Right lobe of liver (tissue), 4 donors: ENCODE results near the gene ANKRD44.

Experiments used
- CTCF ChIP-seq, 4 donors: fragments of 200-600 bp in 3 of 4; fragments of 450-650 bp in 1 of 4; IDR thresholded peaks; one replicate each; pipeline versions ENCODE4 v1.5.1 to v1.8.0; 2016 to 2022; ENCODE audit warnings: antibody characterized with exemption in 4 of 4, mild to moderate bottlenecking in 2 of 4
- POLR2A ChIP-seq: fragments of 450-650 bp; IDR thresholded peaks from one replicate; pipeline ENCODE4 v1.6.1; 2017; ENCODE audit warnings: antibody characterized with exemption, mild to moderate bottlenecking
- donor health status: DM: no; HTN: no; CAD: no.
- donor health status: DM: no; HTN: no; CAD: no.
- donor health status: DM: no; HTN: yes; CAD: no.

GRCh38 chr2:197097578-197098366 lies 212.8 kb downstream of the ANKRD44 start:
- TF ChIP-seq CTCF (IDR thresholded peaks at IDR 0.05) (no peak), POLR2A (no peak)
